AG04449 (cell line): ENCODE results near the gene SSBP3.

Experiments
- CTCF ChIA-PET: fragments of 350-600 bp; formaldehyde crosslinking; extraction: SDS; loops from one replicate; lab custom pipeline; 2021; ENCODE audit warnings: antibody characterized with exemption; lab: Yijun Ruan, JAX
- POLR2A ChIA-PET: fragments of 400-600, 350-600 bp; formaldehyde crosslinking; extraction: SDS; loops from one replicate; lab custom pipeline; 2020; ENCODE audit warnings: antibody characterized with exemption, inconsistent platforms; lab: Yijun Ruan, JAX
- DNase-seq: peaks from one replicate; pipeline ENCODE4 v3.0.0-alpha.2; 2010; ENCODE audit warnings: low read depth, low spot score
- H3K4me3 ChIP-seq: 2 replicates; pipeline ENCODE4 v1.5.1; 2011; ENCODE audit warnings: low read depth, mild to moderate bottlenecking, control low read depth, low read length
- CTCF ChIP-seq: IDR thresholded peaks from one replicate; pipeline ENCODE4 v1.5.1; 2011; ENCODE audit warnings: mild to moderate bottlenecking, moderate library complexity, low read length, control low read depth, inconsistent platforms; ENCODE audit not compliant: insufficient read depth; ENCODE audit errors: missing control alignments

SSBP3 gene

GRCh38 chr1:54357967-54358366 lies 48.2 kb downstream of the SSBP3 start:
- H3K4me3 ChIP-seq: no peak overlapping the region
- ChIA-PET POLR2A (no interaction called here), CTCF (interaction anchor here (1.2 to 2.5 kb wide), 2 partner anchors 85 to 131 kb away, joined by 3 to 6 read pairs; no protein-coding TSS in a partner anchor)
- no peak for DNase-seq
- no peak for TF ChIP-seq CTCF

- DNase-seq: no peak
- no peak overlapping the region for H3K4me3 ChIP-seq
- ChIA-PET POLR2A (no interaction called here), CTCF (interaction anchor here (1.1 kb wide), 1 partner anchor 133 kb away, joined by 3 read pairs; no protein-coding TSS in a partner anchor)
- TF ChIP-seq CTCF: no peak
These were observed 49.5 kb downstream of the SSBP3 start for GRCh38 chr1:54356680-54357147.

- POLR2A ChIA-PET: no interaction called here
- DNase-seq: no peak
- H3K4me3 ChIP-seq: no peak overlapping the region
- CTCF ChIA-PET: interaction anchor here (1.1 to 1.2 kb wide), 2 partner anchors 24 to 133 kb away, joined by 3 read pairs; no protein-coding TSS in a partner anchor
- no peak for TF ChIP-seq CTCF
These were observed 50.1 kb downstream of the SSBP3 start for GRCh38 chr1:54355931-54356679.

- no peak for TF ChIP-seq CTCF
- POLR2A ChIA-PET: no interaction called here
- CTCF ChIA-PET: interaction anchor here (1.2 kb wide), 1 partner anchor 23 kb away, joined by 3 read pairs; no protein-coding TSS in a partner anchor
- no peak for DNase-seq
- no peak overlapping the region for H3K4me3 ChIP-seq
These were observed 51.3 kb downstream of the SSBP3 start for GRCh38 chr1:54354899-54355298.

- H3K4me3 ChIP-seq: no peak overlapping the region
- ChIA-PET CTCF (no interaction called here), POLR2A (no interaction called here)
- TF ChIP-seq CTCF: no peak
- no peak for DNase-seq
These were observed 52.2 kb downstream of the SSBP3 start for GRCh38 chr1:54353959-54354358.

GRCh38 chr1:54352755-54353154 lies 53.4 kb downstream of the SSBP3 start:
- no peak for DNase-seq
- no peak for TF ChIP-seq CTCF
- CTCF ChIA-PET: interaction anchor here (1.1 kb wide), 1 partner anchor 10 kb away, joined by 3 read pairs; no protein-coding TSS in a partner anchor
- H3K4me3 ChIP-seq: no peak overlapping the region
- POLR2A ChIA-PET: no interaction called here
